CD4-positive, alpha-beta T cell (primary cell): ENCODE measurements around the gene CADM1. TPM values are rescaled to one million over a fixed set of nuclear protein-coding genes. Genes with fewer than 3 reads are reported as not detected.

ENCODE experiments used
- ATAC-seq: fragments of 200-7000 bp; cut with Tn5 transposase; one replicate; pipeline ENCODE4 v1.10.0; 2022; ENCODE audit warnings: mild to moderate bottlenecking; ENCODE audit not compliant: poor library complexity
- CTCF ChIA-PET: fragments of 350-600 bp; sonication (Branson Sonifier 250); formaldehyde crosslinking; loops from one replicate; lab custom pipeline; 2021; ENCODE audit warnings: antibody characterized with exemption, inconsistent platforms; lab: Charles Lee
- POLR2A ChIA-PET: fragments of 350-600 bp; sonication (Branson Sonifier 250); formaldehyde crosslinking; loops from one replicate; lab custom pipeline; 2021; ENCODE audit warnings: antibody characterized with exemption, inconsistent platforms; lab: Charles Lee
- DNase-seq, 14 experiments: peaks; one replicate each; pipeline ENCODE4 v3.0.0-alpha.2; 2013 to 2020; ENCODE audit warnings: mixed read lengths in 2 of 14
- H3K27ac ChIP-seq, 2 donors: one replicate each; pipeline versions ENCODE4 v1.5.1 to v1.7.0; 2013; ENCODE audit warnings: low read length in 2 of 2, low read depth in 1 of 2, mild to moderate bottlenecking in 1 of 2
- H3K27me3 ChIP-seq, 2 experiments: 1 replicate in 1 of 2; 2 replicates in 1 of 2; pipeline versions ENCODE4 v1.6.1 to v1.7.0; 2013; ENCODE audit warnings: low read length in 2 of 2, control low read depth in 1 of 2, mild to moderate bottlenecking in 1 of 2, moderate library complexity in 1 of 2; ENCODE audit not compliant: insufficient read depth in 2 of 2, control insufficient read depth in 1 of 2
- H3K36me3 ChIP-seq: one replicate; pipeline ENCODE4 v1.6.1; 2013; ENCODE audit warnings: low read length, control low read depth; ENCODE audit not compliant: insufficient read depth
- H3K4me1 ChIP-seq: one replicate; pipeline ENCODE4 v1.6.1; 2013; ENCODE audit warnings: low read length, control low read depth; ENCODE audit not compliant: insufficient read depth
- H3K4me3 ChIP-seq: one replicate; pipeline ENCODE4 v1.5.1; 2013; ENCODE audit warnings: mild to moderate bottlenecking, low read length, moderate library complexity
- H3K9me3 ChIP-seq, 2 experiments: 1 replicate in 1 of 2; 2 replicates in 1 of 2; pipeline versions ENCODE4 v1.6.1 to v1.7.0; 2013; ENCODE audit warnings: low read length in 2 of 2, mild to moderate bottlenecking in 2 of 2, control low read depth in 1 of 2, moderate library complexity in 1 of 2; ENCODE audit not compliant: control insufficient read depth in 1 of 2, insufficient read depth in 1 of 2
- H3K27ac Mint-ChIP-seq: one replicate; pipeline ENCODE4 v1.8.0; 2020; ENCODE audit warnings: mixed read lengths
- H3K27me3 Mint-ChIP-seq: one replicate; pipeline ENCODE4 v1.8.0; 2021; ENCODE audit warnings: mixed read lengths
- H3K36me3 Mint-ChIP-seq: one replicate; pipeline ENCODE4 v1.8.0; 2021; ENCODE audit warnings: low read depth, mixed read lengths
- H3K4me1 Mint-ChIP-seq: one replicate; pipeline ENCODE4 v1.8.0; 2021; ENCODE audit warnings: low read depth, mixed read lengths
- H3K4me3 Mint-ChIP-seq: one replicate; pipeline ENCODE4 v1.8.0; 2020; ENCODE audit warnings: mild to moderate bottlenecking, mixed read lengths
- H3K9me3 Mint-ChIP-seq: one replicate; pipeline ENCODE4 v1.8.0; 2020; ENCODE audit warnings: mixed read lengths
- CTCF ChIP-seq: fragments of 200-600 bp; IDR thresholded peaks from one replicate; pipeline ENCODE4 v1.8.0; 2022; ENCODE audit warnings: antibody characterized with exemption, mild to moderate bottlenecking
- intact Hi-C, 2 experiments: fragments of 100-400 bp; cut with DNase I in 1 of 2; cut with micrococcal nuclease in 1 of 2; formaldehyde crosslinking; loops; one replicate each; pipeline versions ENCODE4 v1.15.1 to v1.9.0; 2023 to 2025; cut with DNase I, micrococcal nuclease
- total RNA-seq, 174 experiments: library from RNA in 2 of 174; stranded (reverse) in 2 of 174; gene quantifications; one replicate each; pipeline ENCODE4 v1.2.3 and lab custom pipeline; 2021 to 2026

The CADM1 gene
- total RNA-seq, 2 experiments from 2014 or later: 1.1 to 1.4 TPM

GRCh38 chr11:115454525-115454924 lies 49.7 kb downstream of the CADM1 start:
- no peaks in the 10 kb centered on the region for H3K4me1 Mint-ChIP-seq
- no peaks in the 10 kb centered on the region for H3K27me3 ChIP-seq
- no peak overlapping the region for H3K27ac ChIP-seq
- ChIA-PET CTCF (interaction anchor here (0.9 kb wide), 1 partner anchor 12 kb away, joined by 3 read pairs; no protein-coding TSS in a partner anchor), POLR2A (no interaction called here)
- no peaks in the 10 kb centered on the region for H3K4me1 ChIP-seq
- no peak overlapping the region for H3K27ac Mint-ChIP-seq
- H3K4me3 ChIP-seq: no peak overlapping the region
- no peak for DNase-seq
- peaks cover 2% of the 10 kb centered on the region for H3K9me3 Mint-ChIP-seq
- intact Hi-C loops: no loop called here
- no peak for ATAC-seq
- no peaks in the 10 kb centered on the region for H3K9me3 ChIP-seq
- no peaks in the 10 kb centered on the region for H3K36me3 Mint-ChIP-seq
- H3K36me3 ChIP-seq: no peaks in the 10 kb centered on the region
- H3K4me3 Mint-ChIP-seq: no peak overlapping the region
- TF ChIP-seq CTCF: no peak
- peaks cover 4% of the 10 kb centered on the region for H3K27me3 Mint-ChIP-seq

- H3K27me3 ChIP-seq: no peaks in the 10 kb centered on the region
- no peak overlapping the region for H3K27ac ChIP-seq
- no peak overlapping the region for H3K27ac Mint-ChIP-seq
- H3K9me3 Mint-ChIP-seq: peaks cover 5% of the 10 kb centered on the region
- POLR2A ChIA-PET: no interaction called here
- H3K4me1 Mint-ChIP-seq: no peaks in the 10 kb centered on the region
- DNase-seq (no peak), ATAC-seq (no peak)
- no peak overlapping the region for H3K4me3 Mint-ChIP-seq
- H3K4me3 ChIP-seq: no peak overlapping the region
- intact Hi-C loops: no loop called here
- TF ChIP-seq CTCF: no peak
- H3K36me3 ChIP-seq: no peaks in the 10 kb centered on the region
- H3K4me1 ChIP-seq: no peaks in the 10 kb centered on the region
- peaks cover 4% of the 10 kb centered on the region for H3K27me3 Mint-ChIP-seq
- CTCF ChIA-PET: interaction anchor here (0.9 kb wide), 1 partner anchor 11 kb away, joined by 3 read pairs; no protein-coding TSS in a partner anchor
- no peaks in the 10 kb centered on the region for H3K36me3 Mint-ChIP-seq
- H3K9me3 ChIP-seq: no peaks in the 10 kb centered on the region
Measured at GRCh38 chr11:115453693-115454490, 50.3 kb downstream of the CADM1 start.

- Histone ChIP-seq H3K4me1 (no peaks in the 10 kb centered on the region), H3K27me3 (no peaks in the 10 kb centered on the region), H3K4me3 (no peak overlapping the region), H3K36me3 (no peaks in the 10 kb centered on the region), H3K9me3 (peaks cover 5 to 9% of the 10 kb centered on the region in 2 experiments), H3K27ac (no peak overlapping the region)
- H3K9me3 Mint-ChIP-seq: peaks cover 10% of the 10 kb centered on the region
- intact Hi-C loops: no loop called here
- no peak for DNase-seq
- no peak overlapping the region for H3K4me3 Mint-ChIP-seq
- no peak for TF ChIP-seq CTCF
- peaks cover 4% of the 10 kb centered on the region for H3K27me3 Mint-ChIP-seq
- no peak overlapping the region for H3K27ac Mint-ChIP-seq
- ChIA-PET POLR2A (no interaction called here), CTCF (no interaction called here)
- no peaks in the 10 kb centered on the region for H3K36me3 Mint-ChIP-seq
- ATAC-seq: no peak
- H3K4me1 Mint-ChIP-seq: no peaks in the 10 kb centered on the region
Measured at GRCh38 chr11:115452241-115452640, 52.0 kb downstream of the CADM1 start.
